ENCODE measurements around the gene PHETA1.
"Not testable (repeated sequence)": the region's sequence is repeated elsewhere in the genome, so short reads cannot be mapped to it uniquely, and the experiment has no call there.

Gene PHETA1

DNA sequence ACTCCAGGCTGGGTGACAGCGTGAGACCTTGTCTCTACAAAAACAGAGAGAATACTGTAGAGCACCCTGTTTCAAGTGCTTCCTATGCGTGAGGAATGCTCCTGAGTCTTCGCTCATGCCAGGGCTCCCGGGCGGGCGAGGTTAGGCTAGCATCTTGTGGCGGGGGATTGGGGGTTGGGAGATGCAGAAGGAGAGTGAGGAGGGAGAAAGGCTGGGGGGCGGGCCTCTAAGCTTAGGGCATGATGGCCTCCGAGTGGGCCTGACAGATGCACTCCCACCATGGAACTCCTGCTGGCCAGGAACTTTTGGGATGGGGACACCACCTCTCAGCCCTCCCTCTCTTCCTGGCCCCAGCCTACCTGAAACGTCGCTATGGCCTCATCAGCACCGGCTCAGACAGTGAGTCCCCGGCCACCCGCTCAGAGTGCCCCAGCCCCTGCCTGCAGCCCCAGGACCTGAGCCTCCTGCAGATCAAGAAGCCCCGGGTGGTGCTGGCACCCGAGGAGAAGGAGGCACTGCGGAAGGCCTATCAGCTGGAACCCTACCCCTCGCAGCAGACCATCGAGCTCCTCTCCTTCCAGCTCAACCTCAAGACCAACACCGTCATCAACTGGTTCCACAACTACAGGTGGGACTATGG, 27.3 kb downstream of the PHETA1 start:
- DNase-seq (ENCODE audit: low read depth, low spot score): no peak
- TF ChIP-seq, protein P1, sequence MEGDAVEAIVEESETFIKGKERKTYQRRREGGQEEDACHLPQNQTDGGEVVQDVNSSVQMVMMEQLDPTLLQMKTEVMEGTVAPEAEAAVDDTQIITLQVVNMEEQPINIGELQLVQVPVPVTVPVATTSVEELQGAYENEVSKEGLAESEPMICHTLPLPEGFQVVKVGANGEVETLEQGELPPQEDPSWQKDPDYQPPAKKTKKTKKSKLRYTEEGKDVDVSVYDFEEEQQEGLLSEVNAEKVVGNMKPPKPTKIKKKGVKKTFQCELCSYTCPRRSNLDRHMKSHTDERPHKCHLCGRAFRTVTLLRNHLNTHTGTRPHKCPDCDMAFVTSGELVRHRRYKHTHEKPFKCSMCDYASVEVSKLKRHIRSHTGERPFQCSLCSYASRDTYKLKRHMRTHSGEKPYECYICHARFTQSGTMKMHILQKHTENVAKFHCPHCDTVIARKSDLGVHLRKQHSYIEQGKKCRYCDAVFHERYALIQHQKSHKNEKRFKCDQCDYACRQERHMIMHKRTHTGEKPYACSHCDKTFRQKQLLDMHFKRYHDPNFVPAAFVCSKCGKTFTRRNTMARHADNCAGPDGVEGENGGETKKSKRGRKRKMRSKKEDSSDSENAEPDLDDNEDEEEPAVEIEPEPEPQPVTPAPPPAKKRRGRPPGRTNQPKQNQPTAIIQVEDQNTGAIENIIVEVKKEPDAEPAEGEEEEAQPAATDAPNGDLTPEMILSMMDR (IDR thresholded peaks at IDR 0.05; ENCODE audit: insufficient read depth, low read length, missing control alignments): no peak
- no peak overlapping the region for H3K4me3 ChIP-seq (ENCODE audit: low read depth, low read length)
- CTCF ChIA-PET: interaction anchor here (1.3 kb wide), 1 partner anchor 11 kb away, joined by 4 read pairs; no protein-coding TSS in a partner anchor
- POLR2A ChIA-PET: no interaction called here

DNA sequence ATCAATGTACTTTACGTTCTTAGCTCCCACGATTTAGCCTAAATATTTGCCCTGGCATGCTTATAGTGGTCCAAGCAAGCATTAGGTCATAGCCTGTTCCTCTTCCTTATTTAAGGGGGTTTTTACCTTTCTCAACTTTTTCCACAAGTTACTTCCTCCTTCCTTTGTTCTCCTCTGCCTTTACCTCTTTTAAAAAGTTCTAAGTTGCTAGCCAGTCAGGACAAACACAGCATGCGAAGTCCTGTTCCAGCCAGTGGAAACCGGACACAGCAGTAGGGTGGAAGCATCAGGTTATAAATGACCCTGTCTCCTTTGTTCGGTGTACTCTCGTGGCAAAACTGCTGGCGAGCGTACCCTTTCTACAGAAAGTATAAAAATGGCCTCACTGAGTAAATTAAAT, 28.2 kb downstream of the PHETA1 start:
- DNase-seq (ENCODE audit: low read depth, low spot score); H3K4me3 ChIP-seq (ENCODE audit: low read depth, low read length); POLR2A ChIA-PET: not testable (repeated sequence)
- CTCF ChIA-PET: interaction anchor here (1.3 kb wide), 1 partner anchor 10 kb away, joined by 4 read pairs; no protein-coding TSS in a partner anchor

DNA sequence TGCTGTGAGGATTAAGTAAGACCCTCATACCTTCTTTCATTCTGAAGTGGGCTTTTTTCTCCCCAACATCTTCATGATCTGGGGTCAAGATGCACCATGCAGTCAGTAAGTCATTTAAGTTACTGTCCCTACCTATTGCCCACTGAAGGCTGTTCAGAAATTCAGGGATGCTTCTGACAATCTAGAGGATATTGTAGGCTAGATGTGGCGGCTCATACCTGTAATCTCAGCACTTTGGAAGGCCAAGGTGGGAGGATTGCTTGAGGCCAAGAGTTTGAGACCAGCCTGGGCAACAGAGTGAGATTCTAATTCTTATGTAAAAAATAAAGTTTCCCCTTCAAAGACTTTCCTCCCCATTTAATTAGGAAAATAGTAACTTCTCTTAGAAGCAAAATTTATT, 28.7 kb downstream of the PHETA1 start:
- TF ChIP-seq, protein P1 (IDR thresholded peaks at IDR 0.05; ENCODE audit: insufficient read depth, low read length, missing control alignments): no peak
- ChIA-PET CTCF (no interaction called here), POLR2A (no interaction called here)
- no peak overlapping the region for H3K4me3 ChIP-seq (ENCODE audit: low read depth, low read length)
- DNase-seq (ENCODE audit: low read depth, low spot score): no peak

DNA sequence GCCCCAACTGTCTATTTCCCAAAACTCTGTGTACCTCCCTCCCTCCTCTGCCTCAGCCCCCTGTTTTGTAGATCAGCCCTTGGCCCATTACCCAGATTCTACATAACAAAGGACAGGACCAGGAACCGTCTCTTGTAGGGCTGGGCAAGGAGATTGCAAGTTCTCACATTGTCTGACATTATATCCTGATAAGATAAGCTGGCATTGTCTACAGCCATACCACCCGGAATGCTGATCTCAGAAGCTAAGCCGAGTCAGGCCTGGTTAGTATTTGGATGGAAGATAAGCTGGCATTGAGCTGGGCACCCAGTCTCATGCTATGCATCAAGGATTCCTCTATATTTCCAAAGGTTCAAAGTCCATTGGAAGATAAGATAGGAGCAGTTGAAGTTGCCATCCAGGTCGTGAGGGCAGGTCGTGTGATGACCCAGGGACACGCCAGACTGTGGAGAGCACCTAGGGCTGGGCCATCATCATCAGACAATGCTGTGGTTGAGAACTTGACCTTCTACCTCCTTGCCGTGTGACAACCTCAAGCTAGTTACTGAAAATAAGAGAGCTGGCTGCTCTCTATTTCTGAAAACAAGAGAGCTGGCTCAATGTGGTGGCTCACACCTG, 29.5 kb downstream of the PHETA1 start:
- ChIA-PET POLR2A (no interaction called here), CTCF (interaction anchor here (2.1 kb wide), 1 partner anchor 57 kb away, joined by 7 read pairs; no protein-coding TSS in a partner anchor)
- TF ChIP-seq, protein P1 (IDR thresholded peaks at IDR 0.05; ENCODE audit: insufficient read depth, low read length, missing control alignments): no peak
- H3K4me3 ChIP-seq (ENCODE audit: low read depth, low read length): no peak overlapping the region
- DNase-seq (ENCODE audit: low read depth, low spot score): no peak

DNA sequence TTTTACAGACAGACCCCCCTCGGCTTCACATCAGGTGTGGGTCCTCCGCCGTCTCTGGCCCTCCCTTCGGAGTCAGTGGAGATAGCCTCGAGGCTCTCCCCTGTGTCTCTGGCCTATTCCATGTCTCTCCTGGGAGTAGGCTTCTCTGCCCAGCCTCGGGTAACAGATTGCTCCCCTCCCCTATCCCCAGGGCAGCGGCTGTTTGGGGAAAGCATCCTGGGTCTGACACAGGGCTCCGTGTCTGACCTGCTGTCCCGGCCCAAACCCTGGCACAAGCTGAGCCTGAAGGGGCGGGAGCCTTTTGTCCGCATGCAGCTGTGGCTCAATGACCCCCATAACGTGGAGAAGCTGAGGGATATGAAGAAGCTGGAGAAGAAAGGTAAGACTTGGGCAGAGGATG, 30.8 kb downstream of the PHETA1 start:
- POLR2A ChIA-PET: no interaction called here
- H3K4me3 ChIP-seq (ENCODE audit: low read depth, low read length): no peak overlapping the region
- no peak for DNase-seq (ENCODE audit: low read depth, low spot score)
- TF ChIP-seq, protein P1 (IDR thresholded peaks at IDR 0.05; ENCODE audit: insufficient read depth, low read length, missing control alignments): no peak
- CTCF ChIA-PET: interaction anchor here (2.1 kb wide), 1 partner anchor 59 kb away, joined by 7 read pairs; no protein-coding TSS in a partner anchor

DNA sequence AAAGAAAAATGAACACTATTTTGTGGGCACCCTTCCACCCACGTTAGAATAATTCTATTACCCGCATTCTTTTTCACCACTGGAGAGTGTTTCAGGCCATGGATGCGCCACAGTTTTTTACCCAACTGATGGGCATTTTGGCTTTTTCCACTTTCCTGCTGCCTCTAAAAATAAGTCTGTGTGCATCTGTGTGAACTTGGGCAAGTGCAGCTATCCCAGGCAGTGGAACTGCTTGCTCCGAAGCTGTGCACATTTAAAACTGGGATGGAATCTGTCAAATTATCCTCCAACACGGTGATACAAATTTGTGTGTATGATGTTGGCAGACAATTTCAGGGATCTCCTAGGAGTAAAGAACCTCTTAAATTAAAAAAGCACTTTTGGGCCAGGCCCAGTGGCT, 31.5 kb downstream of the PHETA1 start:
- CTCF ChIA-PET: interaction anchor here (2.1 kb wide), 1 partner anchor 59 kb away, joined by 7 read pairs; no protein-coding TSS in a partner anchor
- POLR2A ChIA-PET: no interaction called here
- TF ChIP-seq, protein P1 (IDR thresholded peaks at IDR 0.05; ENCODE audit: insufficient read depth, low read length, missing control alignments): no peak
- DNase-seq (ENCODE audit: low read depth, low spot score): no peak
- H3K4me3 ChIP-seq (ENCODE audit: low read depth, low read length): no peak overlapping the region

DNA sequence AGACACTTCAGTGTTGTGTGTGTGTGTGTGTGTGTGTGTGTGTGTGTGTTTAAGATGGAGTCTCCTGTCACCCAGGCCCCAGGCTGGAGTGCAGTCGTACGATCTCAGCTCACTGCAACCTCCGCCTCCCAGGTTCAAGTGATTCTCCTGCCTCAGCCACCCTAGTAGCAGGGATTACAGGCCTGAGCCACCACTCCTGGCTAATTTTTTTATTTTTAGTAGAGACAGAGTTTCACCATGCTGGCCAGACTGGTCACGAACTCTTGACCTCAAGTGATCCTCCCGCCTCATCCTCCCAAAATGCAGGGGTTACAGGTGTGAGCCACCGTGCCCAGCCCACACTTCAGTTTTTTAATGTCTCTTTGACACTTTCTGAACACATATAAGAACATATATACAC, 32.5 kb downstream of the PHETA1 start:
- H3K4me3 ChIP-seq (ENCODE audit: low read depth, low read length); CTCF ChIA-PET; POLR2A ChIA-PET; DNase-seq (ENCODE audit: low read depth, low spot score): not testable (repeated sequence)
